ENCODE data around the gene LCLAT1.

LCLAT1 gene

DNA sequence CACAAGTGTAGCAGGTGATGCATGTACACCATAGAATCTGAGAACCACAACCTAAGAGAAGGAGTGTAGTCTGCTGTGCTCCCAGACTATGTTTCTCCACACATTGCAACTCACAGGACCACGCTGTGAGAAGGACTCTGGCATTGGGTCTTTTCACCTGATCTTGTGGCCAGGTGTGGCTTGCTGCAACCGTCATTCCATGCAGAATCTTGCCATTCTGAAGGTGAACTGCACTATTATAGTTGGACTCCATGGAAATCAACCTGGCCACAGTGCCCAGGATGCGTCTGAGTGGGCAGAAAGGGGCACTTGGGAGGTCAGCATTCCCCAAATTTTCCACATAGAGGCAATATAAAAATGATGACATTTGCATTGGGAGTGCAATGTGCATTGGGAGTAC lies 237.9 kb downstream of the LCLAT1 start:
- Histone ChIP-seq H3K9ac (ENCODE audit: insufficient read length, low read depth) (no peak overlapping the region), H3K36me3 (ENCODE audit: insufficient read depth, insufficient read length, low read length) (no peaks in the 10 kb centered on the region), H3K9me3 (ENCODE audit: insufficient read depth, low read length) (no peaks in the 10 kb centered on the region), H3K4me1 (ENCODE audit: insufficient read depth, insufficient read length) (peaks cover 7% of the 10 kb centered on the region), H3K4me3 (ENCODE audit: insufficient read length, low read depth) (no peak overlapping the region), H3K27me3 (ENCODE audit: insufficient read depth, insufficient read length) (no peaks in the 10 kb centered on the region)
- no peak for DNase-seq (ENCODE audit: low read depth, low spot score)
- TF ChIP-seq SUZ12 (IDR thresholded peaks at IDR 0.05; ENCODE audit: extremely low read depth, insufficient read depth, insufficient read length) (no peak), YY1 (IDR thresholded peaks at IDR 0.05; ENCODE audit: insufficient read depth, insufficient read length) (no peak), ZNF274 (IDR thresholded peaks at IDR 0.05; ENCODE audit: low read depth, low read length) (no peak)

DNA sequence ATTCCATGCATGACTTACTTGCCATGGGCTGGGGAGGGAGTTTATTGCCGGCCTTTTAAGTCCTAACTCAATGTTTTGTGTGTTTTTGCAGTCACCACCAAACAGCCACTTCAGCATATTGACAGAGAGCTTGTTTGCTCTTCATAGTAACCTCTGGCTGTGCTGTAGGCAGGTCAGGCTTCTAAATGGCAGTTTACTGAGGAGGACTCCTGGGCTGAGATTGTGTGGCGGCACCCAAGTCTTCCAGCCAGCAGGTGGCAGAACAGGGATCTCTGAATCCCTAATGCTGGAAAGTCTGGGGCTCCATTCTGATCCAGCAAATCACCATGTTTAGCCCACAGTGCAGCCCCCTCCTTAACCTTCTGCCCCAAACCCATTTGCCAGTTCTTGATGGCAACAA lies 239.0 kb downstream of the LCLAT1 start:
- H3K4me1 ChIP-seq (ENCODE audit: insufficient read depth, insufficient read length), result peaks cover 7% of the 10 kb centered on the region
- H3K4me3 ChIP-seq (ENCODE audit: insufficient read length, low read depth), result no peak overlapping the region
- DNase-seq (ENCODE audit: low read depth, low spot score), result no peak
- TF ChIP-seq SUZ12 (IDR thresholded peaks at IDR 0.05; ENCODE audit: extremely low read depth, insufficient read depth, insufficient read length), result no peak
- TF ChIP-seq ZNF274 (IDR thresholded peaks at IDR 0.05; ENCODE audit: low read depth, low read length), result no peak
- TF ChIP-seq YY1 (IDR thresholded peaks at IDR 0.05; ENCODE audit: insufficient read depth, insufficient read length), result no peak
- no peak overlapping the region for H3K9ac ChIP-seq (ENCODE audit: insufficient read length, low read depth)
- H3K36me3 ChIP-seq (ENCODE audit: insufficient read depth, insufficient read length, low read length), result no peaks in the 10 kb centered on the region
- no peaks in the 10 kb centered on the region for H3K27me3 ChIP-seq (ENCODE audit: insufficient read depth, insufficient read length)
- no peaks in the 10 kb centered on the region for H3K9me3 ChIP-seq (ENCODE audit: insufficient read depth, low read length)

DNA sequence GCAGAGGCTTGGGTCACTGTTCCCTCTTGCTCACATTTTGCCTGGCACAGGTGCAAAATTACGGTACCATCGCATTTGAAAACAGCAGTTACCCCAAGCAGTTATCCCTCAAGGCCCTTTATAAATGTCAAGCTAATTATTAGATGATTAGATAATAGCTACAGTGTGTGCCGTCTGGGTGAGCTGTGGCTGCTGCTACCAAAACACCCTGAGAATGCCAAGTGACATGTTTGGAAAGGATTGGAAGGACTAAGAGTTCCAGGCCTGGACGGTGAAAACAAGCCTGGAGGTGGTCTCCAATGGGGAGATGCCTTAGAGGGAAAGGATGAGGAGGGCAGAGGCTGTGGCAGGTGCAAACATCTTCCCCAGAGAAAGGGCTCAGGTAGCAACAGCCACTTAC lies 239.6 kb downstream of the LCLAT1 start:
- no peak for TF ChIP-seq YY1 (IDR thresholded peaks at IDR 0.05; ENCODE audit: insufficient read depth, insufficient read length)
- no peak for TF ChIP-seq SUZ12 (IDR thresholded peaks at IDR 0.05; ENCODE audit: extremely low read depth, insufficient read depth, insufficient read length)
- TF ChIP-seq ZNF274 (IDR thresholded peaks at IDR 0.05; ENCODE audit: low read depth, low read length), result no peak
- Histone ChIP-seq H3K4me3 (ENCODE audit: insufficient read length, low read depth) (no peak overlapping the region), H3K4me1 (ENCODE audit: insufficient read depth, insufficient read length) (peaks cover 7% of the 10 kb centered on the region), H3K36me3 (ENCODE audit: insufficient read depth, insufficient read length, low read length) (no peaks in the 10 kb centered on the region), H3K9me3 (ENCODE audit: insufficient read depth, low read length) (no peaks in the 10 kb centered on the region), H3K27me3 (ENCODE audit: insufficient read depth, insufficient read length) (no peaks in the 10 kb centered on the region), H3K9ac (ENCODE audit: insufficient read length, low read depth) (no peak overlapping the region)
- no peak for DNase-seq (ENCODE audit: low read depth, low spot score)

DNA sequence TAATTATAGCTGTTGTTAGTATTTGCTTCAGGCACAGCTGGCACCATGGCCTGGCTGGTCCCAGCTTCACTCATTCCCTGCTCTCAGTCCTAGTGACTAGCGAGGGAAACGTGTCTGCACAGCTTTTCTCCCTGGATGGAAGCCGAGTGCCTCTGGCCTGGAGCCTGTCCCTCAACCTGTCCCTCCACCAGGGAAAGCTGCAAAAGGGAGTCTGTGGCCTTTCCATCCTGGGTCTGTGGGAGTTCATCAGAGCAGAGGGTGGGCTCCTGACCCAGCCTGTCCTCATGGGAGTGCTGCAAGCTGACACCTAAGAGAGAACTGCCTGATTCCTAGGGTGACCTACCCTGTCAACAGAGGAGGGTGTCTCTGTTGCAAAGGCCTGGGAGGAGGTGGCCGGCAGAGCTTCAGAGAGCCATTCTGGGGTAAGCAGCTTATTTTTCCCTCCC lies 241.9 kb downstream of the LCLAT1 start:
- no peak for DNase-seq (ENCODE audit: low read depth, low spot score)
- TF ChIP-seq ZNF274 (IDR thresholded peaks at IDR 0.05; ENCODE audit: low read depth, low read length) (no peak), YY1 (IDR thresholded peaks at IDR 0.05; ENCODE audit: insufficient read depth, insufficient read length) (no peak), SUZ12 (IDR thresholded peaks at IDR 0.05; ENCODE audit: extremely low read depth, insufficient read depth, insufficient read length) (no peak)

DNA sequence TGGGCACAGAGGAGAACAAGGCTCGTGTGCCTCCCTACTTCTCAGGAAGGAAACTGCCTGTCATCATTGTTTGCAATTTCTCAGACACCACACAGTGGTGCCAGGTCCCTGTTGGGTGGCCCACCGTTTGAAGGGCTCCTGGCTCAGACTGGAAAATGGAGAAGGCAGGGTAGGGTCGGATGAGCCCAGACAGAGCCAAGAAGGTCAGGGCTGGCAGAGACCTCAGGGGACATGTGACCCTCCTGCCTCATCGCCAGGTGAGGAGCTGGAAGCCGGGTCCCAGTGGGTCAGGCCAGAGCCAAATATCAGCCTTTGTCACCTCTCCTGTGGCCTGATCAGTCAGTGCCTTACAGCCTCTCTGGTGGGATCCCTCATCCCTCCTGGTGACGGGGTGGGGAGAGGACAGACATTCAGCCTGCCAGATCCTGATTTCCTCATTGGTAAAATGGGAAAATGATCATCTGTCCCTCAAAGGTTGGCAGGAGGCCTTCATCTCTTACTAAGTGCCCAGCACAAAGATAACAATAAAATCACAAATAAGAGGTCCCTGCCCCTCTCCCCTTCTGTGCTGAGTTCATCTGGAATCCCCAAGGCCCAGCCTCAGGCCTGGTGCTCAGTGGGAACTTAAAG lies 242.6 kb downstream of the LCLAT1 start:
- peaks cover 7% of the 10 kb centered on the region for H3K4me1 ChIP-seq (ENCODE audit: insufficient read depth, insufficient read length)
- TF ChIP-seq SUZ12 (IDR thresholded peaks at IDR 0.05; ENCODE audit: extremely low read depth, insufficient read depth, insufficient read length) (no peak), YY1 (IDR thresholded peaks at IDR 0.05; ENCODE audit: insufficient read depth, insufficient read length) (no peak), ZNF274 (IDR thresholded peaks at IDR 0.05; ENCODE audit: low read depth, low read length) (no peak)
- H3K36me3 ChIP-seq (ENCODE audit: insufficient read depth, insufficient read length, low read length), result no peaks in the 10 kb centered on the region
- no peak for DNase-seq (ENCODE audit: low read depth, low spot score)
- no peaks in the 10 kb centered on the region for H3K27me3 ChIP-seq (ENCODE audit: insufficient read depth, insufficient read length)
- H3K4me3 ChIP-seq (ENCODE audit: insufficient read length, low read depth), result no peak overlapping the region
- H3K9ac ChIP-seq (ENCODE audit: insufficient read length, low read depth), result no peak overlapping the region
- H3K9me3 ChIP-seq (ENCODE audit: insufficient read depth, low read length), result no peaks in the 10 kb centered on the region

More for the DNA sequence above, 241.9 kb downstream of the LCLAT1 start:
- H3K36me3 ChIP-seq (ENCODE audit: insufficient read depth, insufficient read length, low read length), result no peaks in the 10 kb centered on the region
- no peaks in the 10 kb centered on the region for H3K27me3 ChIP-seq (ENCODE audit: insufficient read depth, insufficient read length)
- no peak overlapping the region for H3K9ac ChIP-seq (ENCODE audit: insufficient read length, low read depth)
- no peak overlapping the region for H3K4me3 ChIP-seq (ENCODE audit: insufficient read length, low read depth)
- peaks cover 7% of the 10 kb centered on the region for H3K4me1 ChIP-seq (ENCODE audit: insufficient read depth, insufficient read length)
- H3K9me3 ChIP-seq (ENCODE audit: insufficient read depth, low read length), result no peaks in the 10 kb centered on the region

DNA sequence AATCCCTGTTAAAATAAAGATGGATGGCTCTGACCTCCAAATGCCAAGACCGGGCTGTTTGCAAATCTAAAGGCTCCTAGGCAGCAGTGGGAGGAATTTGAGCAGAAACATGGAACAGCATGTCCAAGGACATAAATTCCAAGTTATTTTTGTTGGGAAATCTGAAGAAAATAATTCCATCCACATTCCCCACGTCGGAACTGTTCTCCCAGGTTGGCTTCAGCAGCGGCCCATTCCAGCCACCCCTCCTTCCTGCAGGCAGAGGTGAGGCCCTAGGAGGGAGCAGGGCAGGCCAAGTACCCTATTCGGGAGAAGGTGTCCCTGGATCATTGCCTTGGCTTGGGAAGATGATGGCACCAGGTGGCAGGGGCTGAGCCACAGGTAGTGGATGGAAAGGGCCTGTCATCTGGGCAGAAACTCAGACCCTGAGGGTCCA lies 243.1 kb downstream of the LCLAT1 start:
- Histone ChIP-seq H3K9me3 (ENCODE audit: insufficient read depth, low read length) (no peaks in the 10 kb centered on the region), H3K27me3 (ENCODE audit: insufficient read depth, insufficient read length) (no peaks in the 10 kb centered on the region), H3K36me3 (ENCODE audit: insufficient read depth, insufficient read length, low read length) (no peaks in the 10 kb centered on the region), H3K9ac (ENCODE audit: insufficient read length, low read depth) (no peak overlapping the region), H3K4me3 (ENCODE audit: insufficient read length, low read depth) (no peak overlapping the region), H3K4me1 (ENCODE audit: insufficient read depth, insufficient read length) (peaks cover 7% of the 10 kb centered on the region)
- DNase-seq (ENCODE audit: low read depth, low spot score), result no peak
- TF ChIP-seq ZNF274 (IDR thresholded peaks at IDR 0.05; ENCODE audit: low read depth, low read length) (no peak), SUZ12 (IDR thresholded peaks at IDR 0.05; ENCODE audit: extremely low read depth, insufficient read depth, insufficient read length) (no peak), YY1 (IDR thresholded peaks at IDR 0.05; ENCODE audit: insufficient read depth, insufficient read length) (no peak)

DNA sequence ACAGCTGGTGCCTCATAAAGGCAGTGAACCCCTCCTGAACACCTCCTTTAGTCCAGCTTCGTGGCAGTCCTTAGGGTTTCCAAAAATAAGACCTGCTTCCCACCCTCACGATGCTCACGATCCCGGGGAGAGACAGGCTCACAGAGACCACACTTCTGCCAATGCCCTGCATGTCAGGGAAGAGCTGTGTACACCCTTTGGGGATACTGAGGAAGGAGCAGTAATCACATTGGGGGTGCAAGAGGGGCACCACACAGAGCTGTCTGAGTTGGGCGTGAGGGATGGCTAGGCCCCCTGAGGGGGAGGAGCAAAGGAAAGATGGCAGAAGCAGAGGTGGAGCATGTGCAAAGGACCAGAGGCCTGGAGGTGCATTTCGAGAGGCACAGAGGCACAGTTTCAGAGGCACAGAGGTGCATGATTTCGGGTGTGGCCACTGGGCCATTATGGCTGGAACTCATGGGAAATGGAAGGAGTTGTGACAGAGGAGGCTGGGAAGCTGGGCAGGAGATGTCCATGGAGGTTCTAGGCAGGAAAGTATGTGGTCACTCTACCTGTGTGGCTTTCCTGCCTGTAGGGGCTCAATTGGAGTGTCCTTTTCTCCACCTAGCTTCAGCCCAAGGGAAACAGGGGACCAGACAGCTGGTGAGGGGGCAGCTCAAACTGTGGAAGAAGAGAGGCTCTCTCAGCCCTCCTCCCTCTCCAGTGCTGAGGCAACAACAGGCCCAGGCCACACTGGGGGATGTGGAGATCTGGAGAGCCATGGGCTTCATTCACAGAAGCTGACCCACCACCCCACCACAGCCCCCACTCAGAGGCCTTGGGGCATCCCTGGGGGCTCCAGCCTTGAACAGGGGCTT lies 244.3 kb downstream of the LCLAT1 start:
- Histone ChIP-seq H3K4me3 (ENCODE audit: insufficient read length, low read depth) (no peak overlapping the region), H3K4me1 (ENCODE audit: insufficient read depth, insufficient read length) (peaks cover 7% of the 10 kb centered on the region), H3K9ac (ENCODE audit: insufficient read length, low read depth) (no peak overlapping the region), H3K36me3 (ENCODE audit: insufficient read depth, insufficient read length, low read length) (no peaks in the 10 kb centered on the region), H3K27me3 (ENCODE audit: insufficient read depth, insufficient read length) (no peaks in the 10 kb centered on the region), H3K9me3 (ENCODE audit: insufficient read depth, low read length) (no peaks in the 10 kb centered on the region)
- no peak for TF ChIP-seq ZNF274 (IDR thresholded peaks at IDR 0.05; ENCODE audit: low read depth, low read length)
- no peak for TF ChIP-seq YY1 (IDR thresholded peaks at IDR 0.05; ENCODE audit: insufficient read depth, insufficient read length)
- no peak for TF ChIP-seq SUZ12 (IDR thresholded peaks at IDR 0.05; ENCODE audit: extremely low read depth, insufficient read depth, insufficient read length)
- DNase-seq (ENCODE audit: low read depth, low spot score), result no peak
